GM19438 (cell line): ENCODE measurements around the gene NRXN3.
"Not testable (repeated sequence)": the region's sequence is repeated elsewhere in the genome, so short reads cannot be mapped to it uniquely, and the experiment has no call there.

ENCODE experiments used
- ATAC-seq: cut with Tn5 transposase; IDR thresholded peaks from one replicate; pipeline ENCODE4 v1.9.1; 2021; ENCODE audit warnings: low read depth; ENCODE audit not compliant: unreplicated experiment

Gene NRXN3

DNA sequence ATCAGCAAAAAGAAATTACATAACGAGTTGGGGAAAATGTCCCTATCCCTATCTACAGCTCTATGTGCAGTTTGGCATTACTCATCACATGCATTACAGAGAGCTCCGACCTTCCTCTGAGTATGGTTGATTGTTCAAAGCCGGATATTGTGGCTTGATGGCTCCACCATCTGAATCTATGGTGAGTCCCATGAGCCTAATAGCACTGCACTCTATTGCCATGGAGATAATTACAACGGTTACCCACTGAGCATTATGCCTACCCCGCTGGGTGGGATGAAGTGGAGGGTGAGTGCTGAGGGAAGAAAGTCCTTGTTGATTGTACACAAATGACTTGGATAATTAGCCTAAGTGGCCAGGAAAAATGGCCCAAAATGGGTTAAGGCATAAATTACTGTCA is 800.5 kb downstream of the NRXN3 start:
- ATAC-seq, result no peak

- no peak for ATAC-seq
Measured at GRCh38 chr14:78972440-78972839, 802.3 kb downstream of the NRXN3 start.

DNA sequence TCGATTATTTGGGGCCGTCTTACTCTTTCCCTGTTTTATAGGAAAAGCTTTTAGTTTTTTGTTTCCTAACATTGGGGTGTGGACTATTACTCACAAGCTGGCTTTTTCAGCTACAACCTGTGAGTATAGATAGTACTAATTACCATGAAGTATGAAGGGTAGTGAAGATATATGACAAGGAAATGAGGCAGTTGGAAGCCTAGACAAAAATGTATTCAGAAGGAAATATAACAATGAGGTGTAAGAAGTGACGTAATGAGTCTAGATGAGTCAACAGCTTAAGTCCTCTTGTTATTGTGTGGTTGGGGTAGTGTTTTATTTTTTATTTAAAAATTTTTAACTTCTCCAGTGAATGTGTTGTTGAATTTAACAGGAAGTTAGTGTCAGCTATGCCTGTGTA is 804.5 kb downstream of the NRXN3 start:
- no peak for ATAC-seq

DNA sequence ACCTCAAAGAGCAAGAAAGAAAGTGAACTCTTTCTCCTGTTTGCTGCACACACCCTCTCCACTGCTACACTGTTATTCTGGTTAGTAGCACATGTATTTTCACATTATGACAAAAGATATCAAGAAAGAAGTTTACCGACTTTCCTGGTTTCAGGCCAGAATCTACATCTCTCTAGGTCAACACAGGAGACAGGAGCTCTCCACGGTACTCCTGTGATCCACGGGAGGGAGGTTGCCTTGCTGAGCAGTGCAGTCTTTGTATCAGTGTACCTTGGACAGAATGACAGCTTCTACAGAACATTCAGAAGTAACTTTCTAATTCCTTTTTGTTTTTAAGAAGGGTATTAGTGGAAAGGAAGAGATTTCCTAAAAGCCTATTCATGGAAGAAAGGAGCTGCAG is 805.6 kb downstream of the NRXN3 start:
- ATAC-seq, result no peak

- no peak for ATAC-seq
Measured at GRCh38 chr14:78978896-78979295, 808.7 kb downstream of the NRXN3 start.

DNA sequence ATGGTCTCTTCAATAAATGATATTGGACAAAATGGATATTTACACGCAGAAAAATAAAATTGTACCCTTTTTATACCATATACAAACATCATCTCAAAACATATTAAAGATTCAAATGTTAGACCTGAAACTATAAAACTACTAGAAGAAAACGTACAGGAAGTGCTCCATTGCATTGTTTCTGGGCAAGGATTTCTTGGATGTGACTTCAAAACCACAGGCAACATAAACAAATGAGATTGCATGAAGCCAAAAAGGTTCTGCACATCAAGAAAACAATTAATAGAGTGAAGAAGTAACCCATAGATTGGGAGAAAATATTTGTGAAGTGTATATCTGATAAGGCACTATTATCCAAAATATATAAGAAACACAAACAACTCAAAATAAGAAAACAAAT is 812.4 kb downstream of the NRXN3 start:
- no peak for ATAC-seq

DNA sequence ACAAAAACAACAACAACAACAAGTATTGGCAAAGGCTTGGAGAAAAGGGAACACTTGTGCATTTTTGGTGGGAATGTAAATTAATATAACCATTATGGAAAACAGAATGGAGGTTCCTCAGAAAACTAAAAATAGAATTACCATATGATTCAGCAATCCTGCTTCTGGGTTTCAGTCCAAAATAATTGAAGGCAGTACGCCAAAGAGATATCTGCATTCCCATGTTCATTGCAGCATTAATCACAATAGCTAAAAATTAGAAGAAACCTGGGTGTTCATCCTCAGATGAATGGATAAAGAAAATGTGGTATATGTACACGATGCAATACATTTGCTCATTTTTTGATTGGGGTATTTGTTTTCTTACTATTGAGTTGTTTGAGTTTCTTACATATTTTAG is 813.0 kb downstream of the NRXN3 start:
- no peak for ATAC-seq

- ATAC-seq, result no peak
Measured at GRCh38 chr14:78985668-78986381, 815.7 kb downstream of the NRXN3 start.

- ATAC-seq, result no peak
Measured at GRCh38 chr14:78986989-78987388, 816.8 kb downstream of the NRXN3 start.

- ATAC-seq, result no peak
Measured at GRCh38 chr14:78989221-78989620, 819.0 kb downstream of the NRXN3 start.

- ATAC-seq, result no peak
Measured at GRCh38 chr14:78992867-78993266, 822.7 kb downstream of the NRXN3 start.

DNA sequence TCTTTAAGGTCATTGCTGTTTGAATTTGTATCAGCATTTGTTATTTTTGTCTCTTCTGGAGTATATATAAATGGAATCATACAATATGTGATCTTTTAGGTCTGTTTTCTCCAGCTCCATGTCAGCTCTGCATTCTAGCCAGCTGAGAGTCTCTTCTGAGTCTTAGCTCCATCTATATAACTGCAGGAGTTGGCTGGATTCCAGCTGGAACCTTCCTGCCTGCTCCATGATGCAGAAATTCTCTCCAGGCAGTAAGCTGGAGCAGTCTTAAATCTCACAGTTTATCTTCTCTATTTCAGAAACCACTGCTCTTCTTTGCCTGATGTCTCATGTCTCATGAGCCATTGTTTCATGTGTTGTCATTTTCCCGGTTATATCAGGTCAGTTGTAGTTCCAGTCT is 827.6 kb downstream of the NRXN3 start:
- ATAC-seq, result no peak

GRCh38 chr14:79009286-79009685 is 839.1 kb downstream of the NRXN3 start:
- no peak for ATAC-seq

- ATAC-seq, result no peak
Measured at GRCh38 chr14:79011091-79011919, 841.1 kb downstream of the NRXN3 start.

GRCh38 chr14:79011920-79012204 is 841.7 kb downstream of the NRXN3 start:
- ATAC-seq, result no peak

DNA sequence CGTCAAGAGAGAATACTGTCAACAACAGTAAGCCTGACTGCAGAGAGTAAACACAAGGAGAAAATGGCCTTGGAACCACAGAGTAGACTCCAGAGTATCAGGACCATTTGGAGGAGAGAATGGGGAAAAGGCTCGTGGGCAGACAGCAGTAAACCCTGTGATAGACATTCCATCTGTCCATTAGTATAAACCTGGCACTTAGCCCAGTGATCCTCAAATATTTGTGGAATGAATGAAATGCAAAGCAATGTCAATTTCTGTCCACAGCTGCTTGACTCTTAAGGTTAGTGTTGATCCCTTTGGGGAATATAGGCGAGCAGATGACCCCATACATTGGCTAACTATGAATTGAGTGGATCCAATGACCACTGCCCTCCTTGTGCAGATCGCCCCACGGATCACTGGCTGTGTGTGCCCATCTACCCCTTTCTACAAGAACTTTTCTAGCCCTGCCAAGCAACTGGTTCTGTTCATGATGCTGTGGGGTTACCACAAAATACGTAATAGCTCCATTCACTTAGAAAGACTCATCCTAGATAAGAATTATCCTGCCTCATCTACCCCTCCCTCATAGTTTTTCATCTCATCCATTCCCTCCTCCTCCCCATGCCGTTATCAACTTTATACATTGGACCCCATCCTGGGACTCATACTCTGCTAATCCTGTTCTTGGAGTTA is 846.8 kb downstream of the NRXN3 start:
- ATAC-seq, result no peak

- no peak for ATAC-seq
Measured at GRCh38 chr14:79017561-79017960, 847.4 kb downstream of the NRXN3 start.

DNA sequence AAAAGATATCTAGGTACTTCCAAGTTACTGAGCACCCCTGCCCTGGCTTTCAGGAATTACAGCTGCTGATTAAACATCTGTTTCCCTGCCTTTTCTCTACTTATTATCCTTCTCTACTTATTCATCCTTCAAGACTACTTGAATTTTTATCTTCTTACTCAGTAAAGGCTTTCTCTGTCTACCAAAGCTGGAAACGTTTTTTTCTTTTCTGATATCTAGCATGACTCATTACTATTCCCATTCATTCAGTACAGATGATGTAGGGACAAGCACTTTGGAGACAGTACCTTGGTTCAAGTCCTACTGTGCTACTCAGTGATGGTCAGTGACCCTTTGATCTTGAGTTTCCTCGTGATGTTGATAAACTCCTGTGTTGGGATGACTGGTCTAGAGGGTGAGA is 848.7 kb downstream of the NRXN3 start:
- ATAC-seq, result no peak

DNA sequence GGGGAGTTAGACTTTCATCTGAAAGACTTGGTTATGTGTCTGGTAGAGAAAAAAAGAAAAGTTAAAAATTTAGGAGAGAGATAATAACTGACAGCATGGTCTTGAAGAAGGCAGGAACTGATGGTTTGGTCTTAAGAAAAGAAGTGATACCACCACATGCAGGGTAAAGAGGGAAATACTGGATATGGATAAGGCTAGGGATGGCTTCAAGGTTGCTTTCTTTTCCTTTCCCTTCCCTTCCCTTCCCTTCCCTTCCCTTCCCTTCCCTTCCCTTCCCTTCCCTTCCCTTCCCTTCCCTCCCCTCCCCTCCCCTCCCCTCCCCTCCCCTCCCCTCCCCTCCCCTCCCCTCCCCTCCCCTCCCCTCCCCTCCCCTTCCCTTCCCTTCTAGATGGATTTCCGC is 849.7 kb downstream of the NRXN3 start:
- ATAC-seq, result not testable (repeated sequence)

DNA sequence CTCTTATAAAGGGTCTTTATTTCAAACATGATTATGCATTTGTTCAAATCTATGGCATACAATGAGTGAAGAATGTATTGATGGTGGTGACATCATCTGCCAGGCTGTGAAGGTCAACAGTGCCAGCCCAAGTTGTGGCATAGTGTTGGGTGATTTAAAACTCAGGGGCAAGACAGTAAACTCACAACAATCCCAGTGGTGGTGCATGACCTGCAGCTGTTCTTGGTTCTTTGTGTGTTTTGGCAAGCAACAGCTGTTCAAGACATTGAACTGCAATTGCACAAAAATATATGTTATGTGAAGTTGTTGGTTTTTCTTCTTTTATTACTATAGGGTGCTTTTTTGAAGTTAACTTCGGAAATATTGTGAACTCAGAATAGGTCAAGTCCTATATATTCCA is 851.6 kb downstream of the NRXN3 start:
- no peak for ATAC-seq

- no peak for ATAC-seq
Measured at GRCh38 chr14:79027138-79027537, 857.0 kb downstream of the NRXN3 start.

- ATAC-seq, result no peak
Measured at GRCh38 chr14:79028281-79028680, 858.1 kb downstream of the NRXN3 start.
